Activated CD8-positive, alpha-beta memory T cell treated with anti-CD3 and anti-CD28 coated beads, Interleukin-2, amount 50 U/mL, for 24 hours (primary cell): ENCODE data around the gene PRKN.
"Not testable (repeated sequence)": the region's sequence is repeated elsewhere in the genome, so short reads cannot be mapped to it uniquely, and the experiment has no call there.

ENCODE experiments used
- DNase-seq: peaks from one replicate; pipeline ENCODE4 v3.0.0-alpha.2; 2020; ENCODE audit errors: extremely low read depth

PRKN gene

DNA sequence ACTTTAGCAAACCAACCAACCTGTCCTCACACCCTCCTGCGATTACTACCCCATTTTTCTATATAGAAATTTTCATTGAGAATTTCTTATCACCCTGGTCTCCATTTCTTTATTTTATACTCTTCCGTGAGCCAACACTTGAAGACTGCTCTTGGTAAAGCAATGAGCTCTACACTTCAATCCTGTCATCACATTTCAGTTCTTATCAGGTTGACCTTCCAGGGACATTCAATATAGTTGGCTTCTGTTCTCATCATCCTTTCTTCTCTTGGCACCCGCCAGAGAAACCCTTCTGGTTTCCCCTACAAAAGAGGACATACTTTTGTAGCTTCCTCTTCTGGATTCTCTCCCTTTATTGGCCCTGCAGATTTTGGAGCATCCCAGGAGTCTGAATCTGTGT, 279.3 kb downstream of the PRKN start:
- DNase-seq, result no peak

DNA sequence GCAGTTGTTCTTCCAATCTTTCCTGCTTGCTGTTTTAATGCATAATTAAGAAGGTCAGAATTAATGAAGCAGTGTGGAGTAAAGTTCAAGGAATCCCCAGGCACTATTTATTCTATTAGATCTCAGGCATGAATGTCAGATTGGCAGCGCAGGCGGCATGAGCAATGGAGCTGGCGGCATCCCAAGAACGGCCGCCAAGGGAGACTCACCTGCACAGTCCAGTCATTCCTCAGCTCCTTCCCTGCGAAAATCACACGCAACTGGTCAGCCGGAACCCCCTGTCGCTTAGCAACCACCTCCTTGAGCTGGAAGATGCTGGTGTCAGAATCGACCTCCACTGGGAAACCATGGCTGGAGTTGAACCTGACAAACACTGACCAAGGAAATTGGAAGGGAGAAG, 284.5 kb downstream of the PRKN start:
- no peak for DNase-seq

DNA sequence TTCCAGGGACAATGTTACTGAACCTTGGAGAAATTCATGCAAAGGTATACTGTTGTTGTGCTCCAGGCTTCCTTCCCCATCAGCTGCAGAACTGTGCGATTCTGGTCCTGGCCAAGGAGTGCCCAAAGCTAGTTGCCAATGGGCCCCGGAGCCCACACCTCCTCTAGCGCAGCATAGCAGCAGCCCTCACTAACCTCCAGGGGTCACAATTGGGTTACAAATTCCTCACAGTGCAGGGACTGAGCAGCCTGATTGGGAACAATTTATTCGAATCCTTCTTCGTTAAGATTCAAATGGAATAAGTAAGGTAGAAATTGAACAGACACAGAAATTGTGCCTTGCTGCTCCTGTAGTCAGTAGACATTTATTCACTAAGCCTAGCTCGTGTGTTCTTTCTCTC, 284.9 kb downstream of the PRKN start:
- no peak for DNase-seq

DNA sequence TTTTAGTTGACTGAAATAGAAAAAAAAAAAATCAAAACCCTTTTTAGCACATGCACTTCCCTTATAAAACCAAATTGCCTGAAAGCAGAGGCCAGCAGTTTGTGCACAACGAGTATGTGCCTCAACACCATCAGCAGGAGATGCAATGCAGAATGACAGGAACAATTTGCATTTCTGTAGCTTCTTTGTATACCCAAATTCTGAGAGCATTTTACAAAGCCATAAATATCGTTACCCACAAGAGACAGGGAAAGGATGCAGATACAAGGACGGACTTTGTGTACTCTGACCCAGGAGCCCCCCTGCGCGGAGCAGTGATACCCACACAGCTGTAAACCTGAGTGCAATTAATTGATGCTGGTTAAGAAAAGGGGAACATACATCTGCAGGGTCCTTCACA, 285.6 kb downstream of the PRKN start:
- DNase-seq, result no peak

DNA sequence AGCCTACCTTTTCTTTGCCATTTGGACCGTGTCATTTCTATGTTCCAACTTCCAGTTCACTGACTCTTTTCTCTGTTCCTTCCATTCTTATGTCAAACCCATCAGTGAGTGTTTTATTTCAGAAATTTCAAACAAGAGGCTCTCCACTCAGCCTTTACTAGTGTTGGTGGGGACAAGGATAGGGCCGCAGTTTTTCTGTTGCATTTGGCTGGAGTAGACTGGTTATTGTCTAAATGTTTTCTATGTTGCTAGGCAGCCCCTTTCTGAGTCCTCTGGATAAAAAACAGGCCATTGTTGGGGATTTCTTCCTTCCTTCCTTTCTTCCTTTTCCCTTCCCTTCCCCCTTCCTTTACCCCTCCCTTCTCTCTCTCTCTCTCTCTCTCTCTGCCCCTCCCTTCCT, 288.6 kb downstream of the PRKN start:
- no peak for DNase-seq

DNA sequence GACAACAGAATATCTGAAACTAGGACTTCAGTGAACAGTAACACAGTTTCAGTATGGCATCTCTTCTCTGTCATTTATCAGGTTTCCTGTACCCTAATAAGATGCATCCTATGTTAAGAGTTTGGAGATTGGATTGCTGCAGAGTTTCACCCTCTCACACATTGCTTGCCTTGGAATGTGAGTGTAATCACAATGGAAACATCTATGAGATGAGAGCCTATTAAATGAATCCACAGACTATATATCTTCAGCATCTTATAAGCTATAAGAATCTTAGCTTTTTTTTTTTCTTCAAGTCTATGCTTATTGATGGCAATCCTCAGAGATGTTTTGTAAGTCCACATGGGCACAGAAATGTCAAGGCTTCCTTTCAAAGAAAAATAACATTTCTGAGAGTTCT, 292.5 kb downstream of the PRKN start:
- no peak for DNase-seq

DNA sequence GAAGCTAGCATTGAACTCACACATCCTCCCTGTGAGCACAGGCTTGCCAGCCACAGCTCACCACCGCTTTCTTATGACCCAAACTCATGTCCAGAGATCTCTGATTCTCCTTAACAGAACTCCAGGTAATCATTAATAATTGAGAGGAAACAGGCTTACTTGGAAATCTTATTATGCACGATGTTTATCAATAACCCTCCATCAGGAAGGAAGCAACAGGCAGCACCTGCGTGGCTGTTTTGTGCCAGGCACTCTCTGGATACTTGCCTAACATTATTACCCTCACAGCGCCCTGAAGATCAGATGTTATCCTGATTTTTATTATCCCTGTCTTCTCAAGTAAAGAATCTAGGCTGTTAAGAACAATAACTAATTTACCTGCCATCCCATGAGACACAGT, 306.6 kb downstream of the PRKN start:
- no peak for DNase-seq

DNA sequence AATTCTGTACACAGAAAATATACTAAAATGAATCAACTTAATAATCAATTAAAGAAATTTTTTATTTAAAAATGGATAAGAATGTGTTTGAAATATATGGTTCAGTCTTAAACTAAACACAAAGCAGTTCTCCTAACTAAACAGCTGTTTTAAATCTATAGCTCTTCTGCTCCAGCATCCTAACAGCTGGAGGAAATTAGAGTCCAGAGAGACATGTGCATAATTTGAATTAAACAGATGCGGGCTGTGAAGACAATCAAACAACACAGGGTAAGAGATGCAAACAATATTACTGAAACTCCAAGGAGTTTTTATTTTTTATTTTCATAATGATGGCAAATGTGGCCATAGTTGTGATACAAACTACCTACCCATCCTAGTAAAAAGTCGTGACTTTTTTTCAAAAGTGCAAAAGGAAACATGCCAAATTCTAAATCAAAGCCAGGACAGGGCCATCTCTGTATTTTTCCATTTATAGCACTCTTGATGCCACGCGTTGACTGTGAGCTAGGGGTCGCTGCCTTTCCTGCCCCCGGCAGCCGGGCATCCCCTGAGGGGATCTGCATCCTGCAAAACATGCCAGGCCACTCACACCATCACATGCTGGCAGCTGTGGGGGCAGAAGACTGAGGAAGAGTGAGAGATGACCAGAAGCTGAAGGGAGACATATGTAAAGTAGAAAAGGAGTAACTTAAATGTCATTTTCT, 310.6 kb downstream of the PRKN start:
- DNase-seq, result no peak

DNA sequence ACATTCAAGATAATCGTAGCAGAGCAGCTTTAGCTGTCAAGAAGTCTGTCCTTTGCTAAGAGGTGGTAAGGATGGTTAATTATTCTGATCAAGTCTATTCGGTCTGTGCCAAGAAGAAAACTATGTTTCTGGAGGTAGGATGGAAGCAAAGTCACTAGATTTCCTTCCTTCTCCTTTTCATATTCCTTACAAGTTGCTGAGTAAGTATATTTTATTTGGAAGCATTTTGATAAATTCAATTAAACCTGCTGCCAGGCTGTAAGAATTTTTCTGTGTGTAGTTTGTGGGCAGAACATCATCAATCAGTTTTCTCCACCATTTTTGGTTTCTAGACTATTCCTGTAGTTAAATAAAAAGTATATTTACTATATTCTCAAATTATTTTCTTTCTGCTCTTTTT, 311.3 kb downstream of the PRKN start:
- DNase-seq, result no peak

DNA sequence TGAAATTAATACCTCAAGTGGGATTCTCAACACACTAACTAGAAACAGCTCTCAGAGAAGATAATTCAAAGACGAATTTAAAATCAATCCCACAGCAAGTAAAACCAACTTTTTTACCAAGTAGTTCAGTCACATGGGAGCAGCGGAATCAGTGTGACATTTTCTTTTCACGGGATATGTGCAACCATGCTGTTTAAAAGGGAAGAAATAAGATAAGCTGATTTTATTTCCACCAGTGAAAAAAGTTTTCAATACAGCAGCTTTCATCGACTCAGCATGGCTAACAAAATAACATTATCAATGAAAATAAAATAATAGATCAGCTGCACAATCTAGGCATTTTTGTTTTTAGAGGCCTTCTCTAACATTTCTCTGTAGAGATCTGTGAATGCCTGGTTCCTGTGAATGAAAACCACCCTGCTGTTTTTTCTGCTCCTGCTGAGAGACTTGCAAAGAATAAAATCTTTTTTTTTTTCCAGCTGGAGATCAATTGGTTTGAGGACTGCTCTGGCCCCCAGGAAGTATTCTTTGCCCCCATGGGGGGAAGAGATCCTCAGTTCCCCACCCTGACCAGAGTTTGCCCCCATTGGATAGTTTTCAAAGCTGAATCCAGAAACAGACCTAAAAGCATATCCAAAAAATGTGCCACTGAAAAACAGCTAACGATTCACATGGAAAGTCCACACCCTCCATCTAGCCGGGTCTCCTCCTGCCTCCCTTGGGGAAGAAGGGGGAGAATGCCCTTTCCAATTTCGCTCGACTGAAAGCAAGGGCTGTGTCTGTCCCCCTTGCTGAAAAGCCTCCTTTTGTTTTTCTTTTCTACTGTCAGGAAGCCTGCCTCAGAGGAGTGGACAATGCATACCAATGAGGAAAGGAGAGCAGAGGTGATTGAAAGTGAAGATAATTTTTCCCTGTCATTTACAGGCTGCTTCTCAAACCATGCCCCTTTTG, 317.6 kb downstream of the PRKN start:
- DNase-seq, result no peak

DNA sequence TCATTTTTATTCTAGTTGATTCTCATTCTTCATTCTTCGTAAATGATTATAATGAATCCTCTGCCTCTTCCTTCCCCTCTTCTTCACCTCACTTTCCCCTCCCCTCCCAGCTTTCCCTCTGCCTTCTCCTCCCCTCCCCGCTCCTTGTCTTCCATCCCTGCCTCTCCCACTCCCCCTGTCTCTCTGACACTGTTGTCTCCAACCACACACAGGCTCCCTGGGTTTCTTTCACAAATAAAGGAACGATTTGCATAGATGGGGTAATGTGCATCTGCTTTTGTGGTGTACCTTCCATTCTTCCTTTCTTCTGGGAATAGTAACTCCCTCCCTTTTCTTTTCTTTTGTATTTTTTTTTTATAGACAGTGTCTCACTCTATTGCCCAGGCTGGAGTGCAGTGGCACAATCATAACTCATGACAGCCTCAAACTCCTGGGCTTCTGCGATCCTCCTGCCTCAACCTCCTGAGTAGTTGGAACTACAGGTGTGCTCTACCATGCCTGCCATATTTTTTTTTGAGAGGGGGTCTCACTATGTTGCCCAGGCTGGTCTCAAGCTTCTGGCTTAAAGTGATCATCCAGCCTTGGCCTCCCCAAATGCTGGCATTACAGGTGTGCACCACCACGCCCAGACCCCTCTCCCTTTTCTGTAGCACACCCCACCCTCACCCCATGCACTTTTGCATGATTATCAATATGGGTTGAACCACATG, 318.6 kb downstream of the PRKN start:
- no peak for DNase-seq

DNA sequence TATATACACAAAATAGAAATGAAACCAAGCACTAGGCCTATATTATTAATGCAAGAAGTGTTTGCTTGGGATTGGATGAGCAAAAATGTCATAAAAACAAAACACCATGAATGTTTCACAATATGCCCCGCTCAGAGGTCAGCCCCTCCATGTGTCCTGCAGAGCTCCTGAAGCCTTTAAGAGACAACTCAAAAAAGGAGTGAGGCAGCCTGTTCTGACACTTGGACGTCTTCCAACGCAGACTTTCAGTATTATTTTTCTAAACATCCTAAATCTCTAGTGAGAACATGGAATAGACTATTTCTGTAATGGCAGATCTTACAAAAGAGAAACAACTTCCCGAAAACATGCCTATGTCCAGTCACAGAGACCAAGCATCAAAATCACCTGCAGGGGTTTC, 322.6 kb downstream of the PRKN start:
- no peak for DNase-seq

DNA sequence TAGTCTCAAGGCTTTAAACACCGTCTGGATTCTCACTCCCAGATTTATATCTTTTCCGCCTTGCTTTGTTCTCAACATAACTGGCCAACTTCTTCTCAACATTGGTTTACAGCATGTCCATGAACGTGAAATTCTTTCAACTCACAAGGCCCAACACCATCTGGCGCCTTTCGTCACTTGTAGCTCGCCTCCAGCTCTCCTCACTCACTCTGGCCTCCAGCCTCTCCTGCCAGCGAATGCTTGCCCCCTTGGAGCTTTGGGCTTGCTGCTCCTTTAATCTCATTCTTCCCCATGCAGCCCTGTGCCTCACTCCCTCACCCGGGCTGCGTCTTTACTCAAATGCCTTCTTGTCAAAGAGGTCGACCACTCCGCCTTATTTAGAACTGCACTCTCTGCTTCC, 324.5 kb downstream of the PRKN start:
- no peak for DNase-seq

DNA sequence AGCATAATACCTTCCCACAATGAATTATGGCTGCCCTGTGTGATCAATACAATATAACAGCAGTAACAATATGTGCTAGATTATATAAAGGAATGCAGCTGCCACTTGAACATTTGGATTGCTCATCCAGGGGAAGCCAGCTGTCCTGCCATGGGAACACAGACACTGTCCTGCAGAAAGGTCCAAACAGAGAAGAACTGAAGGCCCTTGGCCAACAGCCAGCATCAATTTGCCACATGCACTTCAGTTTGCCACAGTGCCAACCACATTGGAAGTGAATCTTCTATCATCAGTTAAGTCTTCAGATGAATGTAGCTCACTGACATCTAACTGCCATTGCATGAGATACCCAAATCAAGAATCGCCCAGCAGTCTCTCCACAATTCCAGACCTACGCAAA, 332.4 kb downstream of the PRKN start:
- DNase-seq, result no peak

DNA sequence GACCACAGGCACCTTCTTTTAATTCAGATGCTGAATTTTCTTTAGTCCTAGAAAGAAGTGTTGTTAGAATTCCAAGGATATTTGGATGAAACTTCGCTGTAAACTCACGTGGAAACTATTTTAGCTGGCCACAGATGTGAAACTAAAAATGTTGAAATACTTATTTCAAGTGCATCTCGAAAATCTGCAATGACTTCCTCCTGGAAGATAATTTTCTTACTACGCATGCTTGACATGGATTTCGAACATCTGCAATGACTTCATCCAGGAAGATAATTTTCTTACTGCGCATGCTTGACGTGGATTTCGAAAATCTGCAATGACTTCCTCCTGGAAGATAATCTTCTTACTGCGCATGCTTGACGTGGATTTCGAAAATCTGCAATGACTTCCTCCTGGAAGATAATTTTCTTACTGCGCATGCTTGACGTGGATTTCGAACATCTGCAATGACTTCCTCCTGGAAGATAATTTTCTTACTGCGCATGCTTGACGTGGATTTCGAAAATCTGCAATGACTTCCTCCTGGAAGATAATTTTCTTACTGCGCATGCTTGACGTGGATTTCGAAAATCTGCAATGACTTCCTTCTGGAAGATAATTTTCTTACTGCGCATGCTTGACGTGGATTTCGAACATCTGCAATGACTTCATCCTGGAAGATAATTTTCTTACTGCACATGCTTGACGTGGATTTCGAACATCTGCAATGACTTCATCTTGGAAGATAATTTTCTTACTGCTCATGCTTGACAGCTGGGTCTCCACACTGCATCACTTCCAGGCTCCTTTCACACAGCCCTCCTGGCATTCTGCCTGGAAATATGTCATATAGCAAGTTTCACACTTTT, 336.4 kb downstream of the PRKN start:
- not testable (repeated sequence) for DNase-seq

DNA sequence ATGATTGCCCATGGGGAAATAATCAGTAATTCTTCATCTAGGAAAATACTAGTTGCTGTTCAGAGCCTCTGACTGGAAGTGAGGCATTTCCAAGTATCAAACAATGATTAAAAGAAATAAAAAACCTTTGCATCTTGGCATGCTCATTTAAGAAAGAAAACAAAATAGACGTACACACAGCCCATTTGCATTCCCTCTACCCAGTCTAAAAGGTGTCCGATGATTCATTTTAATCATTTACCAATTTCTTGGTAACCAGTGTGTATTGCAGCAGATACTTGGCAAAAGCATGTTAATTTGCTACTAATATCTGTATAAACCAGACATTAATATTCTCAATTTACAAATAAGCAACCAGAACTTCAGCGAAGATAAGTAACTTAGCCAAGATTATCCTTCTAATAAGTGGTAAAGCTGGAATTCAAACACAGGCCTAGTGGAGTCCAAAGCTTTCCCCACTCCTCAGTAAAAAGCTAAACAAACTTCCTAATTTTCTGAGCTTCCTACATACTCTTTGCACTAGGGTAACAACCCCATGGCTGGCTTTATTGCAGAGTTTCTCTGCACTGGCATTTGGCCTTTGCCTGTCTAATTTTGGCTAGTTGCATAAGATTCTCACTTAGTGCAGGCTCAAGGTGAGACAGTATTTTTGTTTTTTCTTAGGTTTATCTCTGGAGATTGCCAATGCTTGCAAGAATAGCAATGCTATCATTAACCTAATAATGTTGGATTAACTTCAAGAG, 338.1 kb downstream of the PRKN start:
- DNase-seq, result no peak

DNA sequence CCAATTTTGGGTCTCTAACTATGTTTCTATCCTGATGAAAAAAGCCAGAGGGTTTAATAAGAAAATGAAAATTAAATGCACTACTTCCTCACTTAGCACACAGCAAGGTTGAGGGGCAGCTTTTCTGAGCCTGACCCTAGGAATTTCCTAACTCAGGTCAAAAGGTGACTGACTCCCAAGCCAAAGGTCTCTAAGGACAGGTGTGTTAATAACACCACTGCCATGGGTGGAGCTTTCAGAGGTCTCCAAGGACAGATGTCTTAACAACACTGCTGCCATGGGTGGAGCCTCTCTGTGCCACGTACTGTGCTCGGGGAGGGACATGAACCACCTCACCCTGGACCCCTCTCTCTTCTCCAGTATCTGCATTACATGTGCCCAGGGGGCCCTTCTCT, 339.2 kb downstream of the PRKN start:
- no peak for DNase-seq

DNA sequence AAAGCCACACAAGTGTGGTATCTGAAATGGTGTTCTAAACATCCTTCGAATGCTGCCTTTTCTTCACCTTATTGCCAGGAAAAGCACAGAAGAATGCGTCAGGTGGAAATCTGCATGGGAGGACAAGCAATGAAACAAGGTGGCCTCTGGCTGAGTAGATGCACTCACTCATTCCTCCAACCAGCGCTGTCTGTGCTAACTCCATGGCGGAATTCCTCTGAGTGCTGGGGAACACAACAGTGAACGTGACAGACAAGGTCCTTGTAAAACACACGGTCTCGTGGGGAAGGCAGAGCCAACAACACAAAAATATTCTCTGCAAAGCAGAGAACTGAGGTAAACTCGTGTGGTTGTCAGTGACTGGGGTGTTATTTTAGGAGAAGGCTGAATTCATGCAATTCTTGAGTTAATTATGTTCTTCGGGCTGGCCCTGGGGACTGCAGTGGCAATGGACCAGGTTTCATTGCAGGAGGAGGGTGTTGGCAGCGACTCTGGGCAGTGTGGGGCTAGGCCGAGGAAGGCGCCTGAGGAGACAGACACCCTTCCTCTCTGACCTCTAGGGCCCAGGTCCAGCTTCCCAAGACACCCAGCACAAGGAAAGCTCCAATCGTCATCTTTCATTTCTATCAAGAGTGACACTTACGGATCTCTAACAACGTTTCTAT, 339.7 kb downstream of the PRKN start:
- no peak for DNase-seq

DNA sequence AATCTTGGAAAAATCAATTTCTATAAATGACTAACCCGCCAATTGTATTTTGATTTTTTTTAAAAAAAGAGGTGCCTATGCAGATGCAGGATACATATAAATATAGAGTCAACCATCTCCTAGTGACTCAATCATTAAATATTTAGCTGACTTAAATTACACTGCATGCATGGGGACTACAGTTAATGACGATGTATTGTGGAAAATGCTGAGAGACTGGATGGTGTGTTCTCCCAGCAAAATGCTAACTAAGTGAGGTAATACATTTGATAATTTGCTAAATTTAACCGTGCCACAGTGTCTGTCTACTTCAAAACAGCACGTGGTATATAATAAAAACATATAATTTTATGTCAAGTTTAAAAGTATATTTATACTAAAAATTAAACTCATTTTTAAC, 341.6 kb downstream of the PRKN start:
- DNase-seq, result no peak

DNA sequence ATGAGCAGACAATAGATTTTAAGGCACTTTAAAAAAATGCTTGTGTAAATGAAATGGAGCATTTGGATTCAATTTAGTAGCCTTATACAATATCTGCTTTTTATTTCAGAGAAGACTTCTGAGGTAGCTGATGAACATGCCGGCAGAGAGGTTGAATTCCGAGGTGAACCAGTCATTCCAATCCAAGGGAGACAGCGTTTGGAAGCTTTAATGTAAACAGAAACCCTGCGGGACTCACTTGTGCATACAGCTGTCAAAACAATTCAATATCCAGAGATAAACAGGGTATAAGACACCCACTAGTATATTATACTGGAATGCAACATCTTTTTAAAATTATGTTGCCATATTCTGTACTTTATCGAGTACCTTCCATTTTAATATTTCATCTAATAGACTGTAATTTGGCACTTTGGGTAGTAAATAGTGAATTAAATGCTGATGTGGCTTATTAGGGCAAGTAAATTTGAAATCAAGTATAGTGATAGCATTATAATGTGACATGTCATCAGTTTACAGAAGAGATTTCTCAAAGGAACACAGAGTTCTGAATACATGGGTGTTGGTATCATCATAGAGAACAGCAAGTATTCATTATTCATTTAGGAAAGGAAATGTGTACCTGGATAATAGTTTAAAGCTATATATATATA, 347.7 kb downstream of the PRKN start:
- DNase-seq, result no peak
